Trophoblast cell (in vitro differentiated cells and primary cell): ENCODE results near the gene MTCH2.
"Not testable (repeated sequence)": the region's sequence is repeated elsewhere in the genome, so short reads cannot be mapped to it uniquely, and the experiment has no call there.

Experiments used
- DNase-seq, 2 donors: peaks; one replicate each; pipeline ENCODE4 v3.0.0-alpha.2; 2016
- H2AFZ ChIP-seq: 2 replicates; pipeline ENCODE4 v1.6.1; 2013; ENCODE audit warnings: low read length, moderate library complexity, mild to moderate bottlenecking; ENCODE audit not compliant: insufficient read depth, poor library complexity
- H2AK5ac ChIP-seq: 2 replicates; pipeline ENCODE4 v1.6.1; 2013; ENCODE audit warnings: mild to moderate bottlenecking, low read length
- H2BK120ac ChIP-seq: 2 replicates; pipeline ENCODE4 v1.6.1; 2013; ENCODE audit warnings: low read length, mild to moderate bottlenecking, moderate library complexity; ENCODE audit not compliant: insufficient read depth, poor library complexity
- H2BK12ac ChIP-seq: 2 replicates; pipeline ENCODE4 v1.6.1; 2013; ENCODE audit warnings: mild to moderate bottlenecking, low read length, moderate library complexity
- H2BK5ac ChIP-seq: 2 replicates; pipeline ENCODE4 v1.6.1; 2013; ENCODE audit warnings: low read length, low read depth, moderate library complexity, mild to moderate bottlenecking; ENCODE audit not compliant: poor library complexity
- H3K14ac ChIP-seq: 2 replicates; pipeline ENCODE4 v1.6.1; 2013; ENCODE audit warnings: mild to moderate bottlenecking, low read length
- H3K18ac ChIP-seq: 2 replicates; pipeline ENCODE4 v1.6.1; 2013; ENCODE audit warnings: mild to moderate bottlenecking, low read length
- H3K23ac ChIP-seq: 2 replicates; pipeline ENCODE4 v1.6.1; 2013; ENCODE audit warnings: low read length
- H3K27ac ChIP-seq: 2 replicates; pipeline ENCODE4 v1.5.1; 2013; ENCODE audit warnings: low read depth, mild to moderate bottlenecking, inconsistent platforms, low read length, moderate library complexity
- H3K27me3 ChIP-seq: 2 replicates; pipeline ENCODE4 v1.6.1; 2013; ENCODE audit warnings: inconsistent platforms, mild to moderate bottlenecking, low read length, moderate library complexity; ENCODE audit not compliant: insufficient read depth
- H3K36me3 ChIP-seq, 2 experiments: 1 replicate in 1 of 2; 2 replicates in 1 of 2; pipeline ENCODE4 v1.6.1; 2013; ENCODE audit warnings: low read length in 2 of 2, mild to moderate bottlenecking in 2 of 2, moderate library complexity in 1 of 2; ENCODE audit not compliant: insufficient read depth in 2 of 2, control insufficient read depth in 1 of 2
- H3K4ac ChIP-seq: 2 replicates; pipeline ENCODE4 v1.6.1; 2013; ENCODE audit warnings: low read depth, mild to moderate bottlenecking, low read length, moderate library complexity
- H3K4me1 ChIP-seq, 2 experiments: 1 replicate in 1 of 2; 2 replicates in 1 of 2; pipeline ENCODE4 v1.6.1; 2013; ENCODE audit warnings: low read length in 2 of 2, mild to moderate bottlenecking in 2 of 2, moderate library complexity in 1 of 2; ENCODE audit not compliant: insufficient read depth in 2 of 2, control insufficient read depth in 1 of 2
- H3K4me2 ChIP-seq: 2 replicates; pipeline ENCODE4 v1.6.1; 2013; ENCODE audit warnings: inconsistent platforms, mild to moderate bottlenecking, low read length, moderate library complexity
- H3K4me3 ChIP-seq: 2 replicates; pipeline ENCODE4 v1.5.1; 2013; ENCODE audit warnings: mild to moderate bottlenecking, low read depth, low read length, inconsistent platforms
- H3K79me1 ChIP-seq: one replicate; pipeline ENCODE4 v1.6.1; 2013; ENCODE audit warnings: low read length
- H3K79me2 ChIP-seq: 2 replicates; pipeline ENCODE4 v1.6.1; 2013; ENCODE audit warnings: low read length, mild to moderate bottlenecking; ENCODE audit not compliant: control insufficient read depth, insufficient read depth, poor library complexity
- H3K9ac ChIP-seq: 2 replicates; pipeline ENCODE4 v1.6.1; 2013; ENCODE audit warnings: mild to moderate bottlenecking, low read length
- H3K9me3 ChIP-seq: 2 replicates; pipeline ENCODE4 v1.6.1; 2013; ENCODE audit warnings: low read depth, mild to moderate bottlenecking, control low read depth, inconsistent platforms, low read length; ENCODE audit not compliant: insufficient read depth
- H4K12ac ChIP-seq: 2 replicates; pipeline ENCODE4 v1.6.1; 2013; ENCODE audit warnings: low read depth, mild to moderate bottlenecking, low read length, moderate library complexity
- H4K8ac ChIP-seq: 2 replicates; pipeline ENCODE4 v1.6.1; 2013; ENCODE audit warnings: low read depth, mild to moderate bottlenecking, low read length, moderate library complexity
- H4K91ac ChIP-seq: one replicate; pipeline ENCODE4 v1.6.1; 2013; ENCODE audit warnings: low read depth, mild to moderate bottlenecking, low read length, moderate library complexity
- WGBS: extraction: QIAGEN DNeasy Blood & Tissue Kit; methylation state at CpG from one replicate; pipeline ENCODE4 v1.1.7; 2013; ENCODE audit warnings: missing lambda C conversion rate; ENCODE audit not compliant: insufficient read length, insufficient coverage; ENCODE audit errors: extremely low coverage; 5-methylcytosine and 5-hydroxymethylcytosine counted together

MTCH2 gene

GRCh38 chr11:47645500-47645899 lies 3.1 kb upstream of the MTCH2 start:
- H3K27me3 ChIP-seq = no peaks in the 10 kb centered on the region
- H3K4me1 ChIP-seq = no peaks in the 10 kb centered on the region
- no peak overlapping the region for H4K8ac ChIP-seq
- H3K79me1 ChIP-seq = peaks cover 5% of the 10 kb centered on the region
- H3K9me3 ChIP-seq = no peaks in the 10 kb centered on the region
- peaks cover 5% of the 10 kb centered on the region for H3K79me2 ChIP-seq
- DNase-seq = no peak
- no peak overlapping the region for H3K9ac ChIP-seq
- no peak overlapping the region for H3K4me2 ChIP-seq
- H2BK5ac ChIP-seq = no peak overlapping the region
- H2BK12ac ChIP-seq = no peak overlapping the region
- no peak overlapping the region for H4K12ac ChIP-seq
- H2BK120ac ChIP-seq = no peak overlapping the region
- H4K91ac ChIP-seq = no peak overlapping the region
- H3K14ac ChIP-seq = no peak overlapping the region
- no peak overlapping the region for H3K23ac ChIP-seq
- WGBS = no CpG with 5 or more reads among the region's 6 CpGs
- H3K18ac ChIP-seq = no peak overlapping the region
- no peak overlapping the region for H2AK5ac ChIP-seq
- H3K27ac ChIP-seq = no peak overlapping the region
- no peak overlapping the region for H3K4me3 ChIP-seq
- H3K4ac ChIP-seq = no peak overlapping the region
- H3K36me3 ChIP-seq = no peaks in the 10 kb centered on the region
- H2AFZ ChIP-seq = no peak overlapping the region

- Histone ChIP-seq H2AFZ (peak overlapping the region; percentile 88), H3K4me2 (peak overlapping the region; percentile 80), H3K36me3 (peaks cover 7 to 10% of the 10 kb centered on the region in 2 experiments), H4K12ac (peak overlapping the region; percentile 87), H3K27me3 (no peaks in the 10 kb centered on the region), H3K79me1 (peaks cover 5% of the 10 kb centered on the region), H3K4ac (peak overlapping the region; percentile 71), H3K79me2 (peaks cover 5% of the 10 kb centered on the region), H3K4me3 (peak overlapping the region; percentile 93), H2BK12ac (no peak overlapping the region), H3K18ac (peak overlapping the region; percentile 58), H2AK5ac (no peak overlapping the region), H3K9me3 (no peaks in the 10 kb centered on the region), H3K9ac (peak overlapping the region; percentile 97), H3K23ac (no peak overlapping the region), H4K91ac (peak overlapping the region; percentile 64), H4K8ac (peak overlapping the region; percentile 67), H3K4me1 (no peaks in the 10 kb centered on the region), H2BK5ac (peak overlapping the region; percentile 69), H3K14ac (peak overlapping the region; percentile 86), H3K27ac (peak overlapping the region; percentile 89), H2BK120ac (no peak overlapping the region)
- no peak for DNase-seq
- no CpG with 5 or more reads among the region's 14 CpGs for WGBS
Measured at GRCh38 chr11:47641600-47642098, 710 bp downstream of the MTCH2 start.

GRCh38 chr11:47640506-47640905 lies 1.9 kb downstream of the MTCH2 start:
- not testable (repeated sequence) for H3K18ac ChIP-seq, DNase-seq, H3K27me3 ChIP-seq, H3K23ac ChIP-seq, H3K9ac ChIP-seq, H2BK12ac ChIP-seq, H2AK5ac ChIP-seq, H3K79me1 ChIP-seq, H3K4me1 ChIP-seq, H2BK5ac ChIP-seq, H3K27ac ChIP-seq, H3K4me3 ChIP-seq, H3K79me2 ChIP-seq, H3K14ac ChIP-seq, H2AFZ ChIP-seq, H3K9me3 ChIP-seq, H4K91ac ChIP-seq, H3K4me2 ChIP-seq, H4K12ac ChIP-seq, H2BK120ac ChIP-seq, H4K8ac ChIP-seq
- Histone ChIP-seq H3K36me3 (peaks cover 7 to 15% of the 10 kb centered on the region in 2 experiments), H3K4ac (peak overlapping the region; percentile 44)
- WGBS = no CpG with 5 or more reads among the region's 6 CpGs

- no CpG with 5 or more reads among the region's 11 CpGs for WGBS
- not testable (repeated sequence) for H4K8ac ChIP-seq, H4K91ac ChIP-seq, H3K4me2 ChIP-seq, H2BK12ac ChIP-seq, H3K23ac ChIP-seq, DNase-seq, H3K18ac ChIP-seq, H3K79me2 ChIP-seq, H3K27me3 ChIP-seq, H4K12ac ChIP-seq, H3K14ac ChIP-seq, H2AK5ac ChIP-seq, H3K4me1 ChIP-seq, H3K4me3 ChIP-seq, H2BK5ac ChIP-seq, H3K9ac ChIP-seq, H2AFZ ChIP-seq, H3K4ac ChIP-seq, H3K27ac ChIP-seq, H2BK120ac ChIP-seq, H3K9me3 ChIP-seq, H3K79me1 ChIP-seq
- peaks cover 26 to 28% of the 10 kb centered on the region in 2 experiments for H3K36me3 ChIP-seq
Measured at GRCh38 chr11:47636331-47636730, 6.0 kb downstream of the MTCH2 start.
